CD4-positive, alpha-beta T cell (primary cell): ENCODE data around the gene LAMTOR3. TPM values are rescaled to one million over a fixed set of nuclear protein-coding genes. Genes with fewer than 3 reads are reported as not detected.

Source experiments
- ATAC-seq: fragments of 200-7000 bp; cut with Tn5 transposase; one replicate; pipeline ENCODE4 v1.10.0; 2022; ENCODE audit warnings: mild to moderate bottlenecking; ENCODE audit not compliant: poor library complexity
- CTCF ChIA-PET: fragments of 350-600 bp; sonication (Branson Sonifier 250); formaldehyde crosslinking; loops from one replicate; lab custom pipeline; 2021; ENCODE audit warnings: antibody characterized with exemption, inconsistent platforms; lab: Charles Lee
- POLR2A ChIA-PET: fragments of 350-600 bp; sonication (Branson Sonifier 250); formaldehyde crosslinking; loops from one replicate; lab custom pipeline; 2021; ENCODE audit warnings: antibody characterized with exemption, inconsistent platforms; lab: Charles Lee
- DNase-seq, 14 experiments: peaks; one replicate each; pipeline ENCODE4 v3.0.0-alpha.2; 2013 to 2020; ENCODE audit warnings: mixed read lengths in 2 of 14
- H3K27ac ChIP-seq, 2 donors: one replicate each; pipeline versions ENCODE4 v1.5.1 to v1.7.0; 2013; ENCODE audit warnings: low read length in 2 of 2, low read depth in 1 of 2, mild to moderate bottlenecking in 1 of 2
- H3K27me3 ChIP-seq, 2 experiments: 1 replicate in 1 of 2; 2 replicates in 1 of 2; pipeline versions ENCODE4 v1.6.1 to v1.7.0; 2013; ENCODE audit warnings: low read length in 2 of 2, control low read depth in 1 of 2, mild to moderate bottlenecking in 1 of 2, moderate library complexity in 1 of 2; ENCODE audit not compliant: insufficient read depth in 2 of 2, control insufficient read depth in 1 of 2
- H3K36me3 ChIP-seq: one replicate; pipeline ENCODE4 v1.6.1; 2013; ENCODE audit warnings: low read length, control low read depth; ENCODE audit not compliant: insufficient read depth
- H3K4me1 ChIP-seq: one replicate; pipeline ENCODE4 v1.6.1; 2013; ENCODE audit warnings: low read length, control low read depth; ENCODE audit not compliant: insufficient read depth
- H3K4me3 ChIP-seq: one replicate; pipeline ENCODE4 v1.5.1; 2013; ENCODE audit warnings: mild to moderate bottlenecking, low read length, moderate library complexity
- H3K9me3 ChIP-seq, 2 experiments: 1 replicate in 1 of 2; 2 replicates in 1 of 2; pipeline versions ENCODE4 v1.6.1 to v1.7.0; 2013; ENCODE audit warnings: low read length in 2 of 2, mild to moderate bottlenecking in 2 of 2, control low read depth in 1 of 2, moderate library complexity in 1 of 2; ENCODE audit not compliant: control insufficient read depth in 1 of 2, insufficient read depth in 1 of 2
- H3K27ac Mint-ChIP-seq: one replicate; pipeline ENCODE4 v1.8.0; 2020; ENCODE audit warnings: mixed read lengths
- H3K27me3 Mint-ChIP-seq: one replicate; pipeline ENCODE4 v1.8.0; 2021; ENCODE audit warnings: mixed read lengths
- H3K36me3 Mint-ChIP-seq: one replicate; pipeline ENCODE4 v1.8.0; 2021; ENCODE audit warnings: low read depth, mixed read lengths
- H3K4me1 Mint-ChIP-seq: one replicate; pipeline ENCODE4 v1.8.0; 2021; ENCODE audit warnings: low read depth, mixed read lengths
- H3K4me3 Mint-ChIP-seq: one replicate; pipeline ENCODE4 v1.8.0; 2020; ENCODE audit warnings: mild to moderate bottlenecking, mixed read lengths
- H3K9me3 Mint-ChIP-seq: one replicate; pipeline ENCODE4 v1.8.0; 2020; ENCODE audit warnings: mixed read lengths
- intact Hi-C, 2 experiments: fragments of 100-400 bp; cut with DNase I in 1 of 2; cut with micrococcal nuclease in 1 of 2; formaldehyde crosslinking; loops; one replicate each; pipeline versions ENCODE4 v1.15.1 to v1.9.0; 2023 to 2025; cut with DNase I, micrococcal nuclease
- total RNA-seq, 174 experiments: library from RNA in 2 of 174; stranded (reverse) in 2 of 174; gene quantifications; one replicate each; pipeline ENCODE4 v1.2.3 and lab custom pipeline; 2021 to 2026
- TF ChIP-seq, protein P1 (sequence below): fragments of 200-600 bp; IDR thresholded peaks from one replicate; pipeline ENCODE4 v1.8.0; 2022; ENCODE audit warnings: antibody characterized with exemption, mild to moderate bottlenecking

The LAMTOR3 gene
- total RNA-seq, 2 experiments from 2014 or later, result 32.0 to 32.8 TPM

GRCh38 chr4:99887837-99888236, 6.4 kb downstream of the LAMTOR3 start:
- TF ChIP-seq, protein P1, sequence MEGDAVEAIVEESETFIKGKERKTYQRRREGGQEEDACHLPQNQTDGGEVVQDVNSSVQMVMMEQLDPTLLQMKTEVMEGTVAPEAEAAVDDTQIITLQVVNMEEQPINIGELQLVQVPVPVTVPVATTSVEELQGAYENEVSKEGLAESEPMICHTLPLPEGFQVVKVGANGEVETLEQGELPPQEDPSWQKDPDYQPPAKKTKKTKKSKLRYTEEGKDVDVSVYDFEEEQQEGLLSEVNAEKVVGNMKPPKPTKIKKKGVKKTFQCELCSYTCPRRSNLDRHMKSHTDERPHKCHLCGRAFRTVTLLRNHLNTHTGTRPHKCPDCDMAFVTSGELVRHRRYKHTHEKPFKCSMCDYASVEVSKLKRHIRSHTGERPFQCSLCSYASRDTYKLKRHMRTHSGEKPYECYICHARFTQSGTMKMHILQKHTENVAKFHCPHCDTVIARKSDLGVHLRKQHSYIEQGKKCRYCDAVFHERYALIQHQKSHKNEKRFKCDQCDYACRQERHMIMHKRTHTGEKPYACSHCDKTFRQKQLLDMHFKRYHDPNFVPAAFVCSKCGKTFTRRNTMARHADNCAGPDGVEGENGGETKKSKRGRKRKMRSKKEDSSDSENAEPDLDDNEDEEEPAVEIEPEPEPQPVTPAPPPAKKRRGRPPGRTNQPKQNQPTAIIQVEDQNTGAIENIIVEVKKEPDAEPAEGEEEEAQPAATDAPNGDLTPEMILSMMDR, result no peak
- no peak overlapping the region for H3K4me3 Mint-ChIP-seq
- Histone ChIP-seq H3K4me3 (no peak overlapping the region), H3K27ac (no peak overlapping the region), H3K27me3 (no peaks in the 10 kb centered on the region), H3K36me3 (peaks cover 47% of the 10 kb centered on the region), H3K9me3 (no peaks in the 10 kb centered on the region), H3K4me1 (peaks cover 2% of the 10 kb centered on the region)
- no peak for DNase-seq
- H3K27ac Mint-ChIP-seq, result no peak overlapping the region
- ChIA-PET CTCF (no interaction called here), POLR2A (no interaction called here)
- peaks cover 66% of the 10 kb centered on the region for H3K36me3 Mint-ChIP-seq
- intact Hi-C loops, result loop anchor here in 1 of 2 experiments (5.0 kb wide), 1 partner anchor 41 kb away; no protein-coding TSS in a partner anchor
- no peak for ATAC-seq
- H3K4me1 Mint-ChIP-seq, result peaks cover 39% of the 10 kb centered on the region
- H3K27me3 Mint-ChIP-seq, result no peaks in the 10 kb centered on the region
- no peaks in the 10 kb centered on the region for H3K9me3 Mint-ChIP-seq

DNA sequence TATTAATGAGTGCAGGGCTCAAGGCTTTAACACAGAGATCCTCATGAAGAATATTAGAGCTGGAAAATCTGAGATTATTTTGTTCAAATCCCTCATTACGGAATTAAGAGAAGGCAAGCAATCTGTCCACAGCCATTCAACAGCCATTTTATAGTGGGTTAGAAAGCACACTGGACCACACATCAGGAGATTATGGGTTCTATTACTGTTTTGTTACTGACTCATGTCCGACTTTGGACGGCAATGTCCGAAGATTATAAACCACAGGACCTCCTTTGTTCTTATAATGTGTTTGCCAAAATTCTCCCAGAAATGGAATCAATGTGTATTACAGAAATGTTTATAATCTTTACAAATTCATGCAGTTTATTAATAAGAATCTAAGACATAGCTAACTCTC, 8.1 kb downstream of the LAMTOR3 start:
- CTCF ChIA-PET, result interaction anchor here (0.8 kb wide), 1 partner anchor 330 kb away, joined by 3 read pairs; no protein-coding TSS in a partner anchor
- Mint-ChIP-seq H3K4me1 (peaks cover 27% of the 10 kb centered on the region), H3K9me3 (no peaks in the 10 kb centered on the region), H3K27me3 (no peaks in the 10 kb centered on the region), H3K4me3 (no peak overlapping the region), H3K27ac (no peak overlapping the region), H3K36me3 (peaks cover 66% of the 10 kb centered on the region)
- no peak for DNase-seq
- intact Hi-C loops, result loop anchor here in 1 of 2 experiments (5.0 kb wide), 1 partner anchor 39 kb away; no protein-coding TSS in a partner anchor
- Histone ChIP-seq H3K4me3 (no peak overlapping the region), H3K27me3 (no peaks in the 10 kb centered on the region), H3K9me3 (no peaks in the 10 kb centered on the region), H3K4me1 (no peaks in the 10 kb centered on the region), H3K27ac (no peak overlapping the region), H3K36me3 (peaks cover 56% of the 10 kb centered on the region)
- POLR2A ChIA-PET, result interaction anchor here (1.5 kb wide), 1 partner anchor 8 kb away, joined by 5 read pairs; the partner anchor contains the start of gene LAMTOR3
- TF ChIP-seq, protein P1, result no peak
- ATAC-seq, result no peak

GRCh38 chr4:99885687-99886086, 8.5 kb downstream of the LAMTOR3 start:
- no peaks in the 10 kb centered on the region for H3K27me3 Mint-ChIP-seq
- Histone ChIP-seq H3K4me3 (no peak overlapping the region), H3K36me3 (peaks cover 60% of the 10 kb centered on the region), H3K27me3 (no peaks in the 10 kb centered on the region), H3K9me3 (no peaks in the 10 kb centered on the region), H3K27ac (no peak overlapping the region), H3K4me1 (no peaks in the 10 kb centered on the region)
- peaks cover 22% of the 10 kb centered on the region for H3K4me1 Mint-ChIP-seq
- H3K27ac Mint-ChIP-seq, result no peak overlapping the region
- H3K36me3 Mint-ChIP-seq, result peaks cover 66% of the 10 kb centered on the region
- POLR2A ChIA-PET, result interaction anchor here (1.0 to 1.5 kb wide), 3 partner anchors 9 to 323 kb away, joined by 4 to 8 read pairs (median 5); partner anchors contain the start of genes LAMTOR3 and TRMT10A
- H3K9me3 Mint-ChIP-seq, result no peaks in the 10 kb centered on the region
- ATAC-seq (no peak), DNase-seq (no peak)
- H3K4me3 Mint-ChIP-seq, result no peak overlapping the region
- intact Hi-C loops, result loop anchor here (1.0 to 5.0 kb wide), 4 partner anchors 38 to 324 kb away; no protein-coding TSS in a partner anchor
- CTCF ChIA-PET, result interaction anchor here (0.8 to 0.9 kb wide), 3 partner anchors 78 to 330 kb away, joined by 3 to 4 read pairs (median 3); no protein-coding TSS in a partner anchor
- TF ChIP-seq, protein P1, result no peak
